Measurements from ENCODE around the gene ZNF296.

Gene ZNF296

DNA sequence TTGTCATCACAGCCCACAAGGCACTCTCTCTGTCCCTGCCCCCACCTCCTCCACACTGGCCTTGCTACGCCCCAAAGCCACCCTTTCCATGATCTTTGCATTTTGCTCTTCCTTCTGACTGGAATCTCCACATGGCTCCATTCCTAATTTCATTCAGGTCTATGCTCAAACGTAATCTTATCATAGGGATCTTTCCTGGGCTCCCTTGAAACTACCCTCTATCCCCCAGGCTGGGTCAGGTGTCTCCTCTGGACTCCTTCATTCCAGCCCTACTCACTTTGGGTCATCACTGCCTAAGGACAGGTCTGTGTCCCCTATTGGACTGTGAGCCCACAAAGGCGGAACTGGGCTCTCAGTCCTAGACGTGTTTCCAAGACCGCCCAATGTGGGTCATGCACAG is 5.9 kb upstream of the ZNF296 start:
- DNase-seq (ENCODE audit: low read depth) = no peak

DNA sequence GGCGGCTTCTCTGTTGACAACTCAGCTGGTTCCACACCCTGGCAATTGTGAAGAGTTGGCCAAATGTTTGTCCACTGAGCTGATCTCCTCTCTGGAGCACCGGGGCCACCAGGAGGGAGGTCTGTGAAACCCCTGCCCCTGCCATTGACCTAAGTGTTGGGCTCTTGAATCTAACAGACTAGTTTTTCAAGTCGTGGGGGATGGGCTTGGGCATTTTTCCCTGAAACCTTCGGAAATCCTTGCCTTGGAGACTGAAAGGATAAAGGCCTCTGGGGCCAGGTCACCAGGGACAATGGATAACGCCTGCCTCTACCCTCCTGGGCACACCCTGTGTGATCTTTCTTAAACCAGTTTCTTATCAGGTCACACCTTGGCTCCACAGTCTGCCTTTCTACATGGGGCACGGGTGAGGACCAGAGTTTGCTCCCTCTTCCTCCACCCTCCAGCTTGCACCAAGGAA is 3.7 kb upstream of the ZNF296 start:
- no peak for DNase-seq (ENCODE audit: low read depth)

DNA sequence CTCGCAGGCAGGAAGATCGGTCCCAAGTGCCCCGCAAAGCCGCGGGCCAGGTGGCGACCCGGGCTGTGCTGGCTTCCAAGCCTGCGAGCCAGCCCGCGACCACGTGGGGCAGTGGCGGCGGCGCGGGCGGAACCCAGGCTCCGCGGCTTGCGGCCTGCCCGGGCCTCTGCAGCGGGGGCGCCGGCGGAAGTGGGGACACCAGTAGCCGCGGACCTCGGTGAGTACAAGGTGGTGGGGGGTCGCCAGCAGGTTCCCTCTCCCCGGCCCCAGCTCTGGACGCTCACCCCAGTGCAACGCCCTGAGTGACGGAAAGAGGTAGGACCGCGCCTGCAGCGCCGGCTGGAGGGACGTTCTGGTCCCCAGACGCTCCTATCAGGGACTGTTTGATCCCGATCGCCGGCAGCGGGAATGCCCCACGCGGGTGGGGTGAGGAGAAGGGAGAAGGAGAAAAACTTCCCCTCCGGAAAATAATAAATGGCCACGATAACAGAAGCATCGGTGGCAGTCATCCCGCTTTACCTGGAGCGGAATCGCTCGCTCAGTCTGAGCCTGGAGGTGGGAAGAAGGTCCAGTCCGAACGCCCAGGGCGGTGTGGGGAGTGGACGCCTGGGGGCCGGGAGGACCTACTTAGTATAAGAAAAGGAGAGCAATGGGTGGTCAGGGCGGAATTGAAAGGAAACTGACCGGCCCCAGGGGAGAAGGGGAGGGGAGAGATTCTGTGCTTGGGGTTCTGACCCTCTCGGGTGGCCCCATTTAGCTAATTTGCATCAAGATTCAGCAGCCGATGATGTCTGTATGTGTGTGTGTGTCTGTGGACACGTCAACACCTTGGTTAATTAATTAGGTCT is 3.0 kb upstream of the ZNF296 start, which contains the start of gene GEMIN7:
GEMIN7 (plus strand) TSS at position 198 of the 848 bp plus-strand sequence. CDS start 10,855 bp downstream, outside the sequence.
- DNase-seq (ENCODE audit: low read depth) = peak; percentile 70

GRCh38 chr19:45078390-45079062 is 2.2 kb upstream of the ZNF296 start:
- no peak for DNase-seq (ENCODE audit: low read depth)

DNA sequence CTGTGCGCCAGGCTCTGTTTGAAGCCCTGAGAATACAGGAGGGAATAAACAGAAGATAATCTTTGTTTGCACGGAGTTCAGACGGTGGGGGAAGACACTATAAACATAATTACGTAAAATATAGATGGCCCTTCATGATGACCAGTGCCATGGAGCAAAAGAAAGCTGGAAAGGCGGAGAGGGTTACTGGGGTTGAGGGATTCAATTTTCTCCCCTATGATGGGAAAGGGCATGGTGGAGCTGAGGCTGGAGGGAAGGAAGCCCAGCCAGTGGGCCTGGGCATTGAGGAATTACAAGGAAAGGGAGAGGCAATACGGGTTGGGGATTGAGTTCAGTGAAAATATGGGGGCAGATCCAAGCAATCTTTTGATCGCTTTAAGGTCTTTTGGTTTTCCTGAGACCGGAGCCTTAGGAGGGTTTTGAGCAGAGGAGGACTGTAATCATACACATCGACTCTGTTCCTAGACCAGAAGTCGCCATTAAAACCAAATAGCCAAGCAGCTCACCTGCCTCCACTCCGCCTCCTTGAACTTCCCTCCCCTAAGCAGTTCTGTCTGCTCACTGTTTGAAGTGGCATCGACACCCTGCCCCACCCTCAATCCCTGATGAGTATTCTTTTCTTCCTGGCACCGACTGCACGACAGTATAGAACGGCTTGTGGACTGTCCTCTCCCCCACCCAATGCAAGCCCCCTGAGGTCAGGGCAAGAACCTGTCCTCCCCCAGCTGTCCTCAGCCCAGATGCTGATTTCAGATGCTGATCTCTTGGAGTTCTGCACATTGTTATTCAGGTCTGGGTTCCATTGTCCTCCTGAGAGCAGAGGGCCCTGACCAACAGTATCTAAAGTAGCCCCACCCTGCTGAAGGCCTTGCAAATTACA is 813 bp upstream of the ZNF296 start:
- no peak for DNase-seq (ENCODE audit: low read depth)

DNA sequence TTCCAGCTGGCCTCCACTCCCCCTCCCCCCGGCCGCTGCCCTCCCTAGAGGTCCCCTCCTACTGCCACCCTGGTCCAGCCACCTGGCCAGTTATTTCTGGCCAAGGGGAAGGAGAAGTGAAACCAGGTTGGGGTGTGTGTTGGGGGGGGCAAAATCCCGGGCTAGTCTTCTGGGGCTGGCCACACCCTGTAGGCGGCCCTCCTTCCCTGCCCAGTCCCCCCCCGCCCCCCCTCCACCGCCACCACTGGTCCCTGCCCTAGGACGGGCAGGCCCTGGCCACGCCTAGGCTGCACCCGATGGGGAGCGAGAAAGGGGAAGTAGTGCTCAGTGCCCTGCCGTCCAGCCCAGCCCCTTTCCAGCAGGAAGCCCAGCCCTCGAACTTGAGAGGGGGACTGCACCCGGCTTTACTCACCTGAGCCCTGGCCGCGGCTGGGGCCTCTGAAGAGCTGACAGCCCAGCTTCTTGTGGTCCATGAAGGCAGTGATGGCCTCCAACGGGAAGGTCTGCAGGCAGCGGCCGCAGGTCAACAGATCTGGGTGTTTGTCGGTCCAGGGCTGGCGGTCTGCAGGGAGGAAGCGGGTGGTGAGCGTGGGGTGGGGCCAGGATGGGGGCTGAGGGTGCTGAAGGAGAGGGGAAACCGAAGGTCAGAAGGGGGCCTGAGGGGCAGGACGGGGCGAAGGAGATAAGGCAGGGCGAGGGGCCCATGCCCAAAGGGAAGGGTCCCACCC is 813 bp downstream of the ZNF296 start:
- no peak for DNase-seq (ENCODE audit: low read depth)

DNA sequence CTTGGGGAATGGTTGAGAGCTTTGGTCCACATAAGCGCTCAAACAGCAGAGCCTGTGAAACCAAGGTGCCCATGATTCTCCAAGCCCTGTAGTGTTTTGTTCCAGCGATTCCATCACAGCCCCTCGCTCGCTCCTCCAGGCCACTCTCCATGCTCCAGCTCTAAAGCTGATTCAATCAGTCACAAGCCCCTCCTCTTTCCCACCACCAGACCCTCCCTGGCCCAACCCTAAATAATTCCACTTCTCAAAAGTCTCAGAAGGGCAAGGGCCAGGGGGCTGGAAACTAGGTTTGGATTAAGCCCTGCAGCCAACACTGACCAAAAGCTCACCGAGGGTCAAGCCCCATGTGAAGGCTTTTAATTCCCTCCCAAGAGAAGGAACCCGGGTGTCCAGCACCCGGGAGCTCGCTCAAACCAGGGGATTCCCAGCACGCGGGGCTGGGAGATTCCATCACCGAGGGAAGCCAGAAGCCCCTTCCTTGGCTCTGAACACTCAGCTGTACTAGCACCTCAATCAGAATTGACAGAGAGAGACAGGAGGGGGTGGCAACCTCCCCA is 1.5 kb downstream of the ZNF296 start:
- no peak for DNase-seq (ENCODE audit: low read depth)

- DNase-seq (ENCODE audit: low read depth) = no peak
Observed at GRCh38 chr19:45071969-45072790, 4.1 kb downstream of the ZNF296 start.

DNA sequence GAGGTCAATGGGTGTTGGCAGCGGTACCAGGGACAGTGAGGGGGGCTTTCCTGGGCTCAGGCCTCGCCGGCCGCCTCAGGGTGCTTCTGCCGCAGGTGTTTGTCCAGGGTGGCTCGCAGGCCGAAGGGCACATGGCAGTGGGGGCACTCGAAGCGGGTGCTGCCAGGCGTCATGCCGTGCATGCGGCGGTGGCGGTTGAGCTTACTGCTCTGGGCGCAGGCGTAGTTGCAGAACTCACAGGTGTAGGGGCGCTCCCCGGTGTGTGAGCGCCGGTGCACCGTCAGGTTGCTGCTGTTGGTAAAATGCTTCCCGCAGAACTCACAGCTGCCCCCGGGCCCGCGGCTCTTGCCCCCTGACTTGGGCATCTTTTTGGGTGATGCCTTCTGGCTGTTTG is 4.7 kb downstream of the ZNF296 start:
- no peak for DNase-seq (ENCODE audit: low read depth)

DNA sequence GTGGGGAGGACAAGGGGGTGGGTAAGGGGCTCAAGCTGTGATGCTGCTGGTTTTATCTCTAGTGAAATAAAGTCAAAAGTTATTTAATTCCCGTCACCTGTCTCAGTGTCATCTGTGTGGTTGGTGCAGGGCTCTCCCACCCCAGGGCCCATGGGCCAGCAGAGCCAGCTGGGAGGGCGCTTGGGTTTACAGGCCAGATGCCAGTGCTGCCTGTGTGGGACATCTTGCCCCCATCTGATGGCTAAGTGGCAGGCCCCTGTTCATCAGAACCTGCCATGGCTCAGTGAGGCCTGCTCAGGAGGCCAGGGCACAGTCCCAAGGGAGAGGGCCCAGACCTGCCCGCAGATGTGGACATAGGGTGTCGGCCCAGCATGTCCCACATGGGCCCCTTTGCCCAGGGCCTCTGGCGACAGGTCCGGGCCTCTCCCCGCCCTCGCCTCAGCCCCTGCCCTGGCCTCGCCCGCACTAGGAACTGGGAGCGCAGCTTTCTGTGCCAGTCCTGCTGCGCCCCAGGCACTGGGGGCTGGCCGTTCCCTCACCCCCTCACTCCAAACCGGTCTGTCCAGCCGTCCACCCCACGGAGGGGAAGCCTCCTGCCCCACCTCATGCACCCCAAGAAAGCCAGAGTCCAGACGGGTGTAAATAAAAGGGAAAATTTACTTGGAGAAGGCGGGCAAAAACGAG is 5.3 kb downstream of the ZNF296 start:
- DNase-seq (ENCODE audit: low read depth) = no peak

- DNase-seq (ENCODE audit: low read depth) = no peak
Observed at GRCh38 chr19:45070214-45070613, 6.1 kb downstream of the ZNF296 start.

GRCh38 chr19:45069056-45069455 is 7.2 kb downstream of the ZNF296 start:
- no peak for DNase-seq (ENCODE audit: low read depth)

DNA sequence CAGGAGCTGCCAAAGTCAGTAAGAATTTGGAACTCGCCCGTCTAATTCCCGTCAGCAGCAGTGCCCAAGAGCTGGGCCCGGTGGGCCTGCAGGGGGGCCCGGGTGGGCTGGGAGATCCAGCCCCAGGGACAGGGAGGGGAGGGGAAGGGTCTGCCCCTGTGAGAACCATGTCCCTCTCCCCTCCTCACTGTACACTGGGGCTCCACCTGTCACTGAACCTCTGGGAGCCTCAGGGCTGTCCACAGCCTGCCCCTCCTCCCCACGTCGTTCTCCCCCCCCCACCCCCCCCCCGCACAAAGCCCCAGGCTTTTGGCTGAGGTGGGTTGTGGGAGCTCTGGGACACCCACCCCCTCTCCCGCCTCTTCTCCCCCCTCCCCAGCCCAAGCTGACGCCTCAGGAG is 8.2 kb downstream of the ZNF296 start:
- no peak for DNase-seq (ENCODE audit: low read depth)

GRCh38 chr19:45066921-45067661 is 9.2 kb downstream of the ZNF296 start:
- DNase-seq (ENCODE audit: low read depth) = no peak

DNA sequence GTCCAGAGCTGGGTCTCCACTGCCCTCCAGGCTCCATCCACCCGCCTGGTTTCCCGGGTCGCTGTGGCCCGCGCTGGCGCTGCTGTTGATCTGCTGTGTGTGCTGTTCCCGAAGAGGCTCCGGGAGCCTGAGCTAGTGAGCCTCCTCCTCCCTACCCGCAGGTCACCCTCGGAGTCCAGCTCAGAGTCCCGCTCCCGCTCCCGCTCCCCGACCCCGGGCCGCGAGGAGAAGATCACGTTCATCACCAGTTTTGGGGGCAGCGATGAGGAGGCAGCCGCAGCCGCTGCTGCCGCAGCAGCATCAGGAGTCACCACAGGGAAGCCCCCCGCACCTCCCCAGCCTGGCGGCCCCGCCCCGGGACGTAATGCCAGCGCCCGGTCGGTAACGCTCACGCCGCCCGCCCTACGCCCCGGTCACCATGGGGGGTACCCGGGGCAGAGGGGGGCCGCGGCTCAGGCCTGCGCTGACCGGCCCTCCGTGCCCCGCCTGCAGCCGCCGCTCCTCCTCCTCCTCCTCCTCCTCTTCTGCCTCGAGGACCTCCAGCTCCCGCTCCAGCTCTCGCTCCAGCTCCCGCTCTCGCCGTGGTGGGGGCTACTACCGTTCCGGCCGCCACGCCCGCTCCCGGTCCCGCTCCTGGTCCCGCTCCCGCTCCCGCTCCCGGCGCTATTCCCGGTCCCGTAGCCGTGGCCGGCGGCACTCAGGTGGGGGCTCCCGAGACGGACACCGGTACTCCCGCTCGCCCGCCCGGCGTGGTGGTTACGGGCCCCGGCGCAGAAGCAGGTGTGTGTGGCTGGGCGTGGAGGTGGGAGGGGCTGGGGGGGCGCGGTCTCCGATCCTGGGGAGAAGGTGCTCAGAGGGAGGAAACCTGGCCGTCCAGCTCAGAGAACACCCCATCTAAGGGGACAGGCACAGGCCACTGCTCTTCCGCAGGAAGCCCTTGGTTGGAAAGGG is 12.2 kb downstream of the ZNF296 start:
- DNase-seq (ENCODE audit: low read depth) = no peak

DNA sequence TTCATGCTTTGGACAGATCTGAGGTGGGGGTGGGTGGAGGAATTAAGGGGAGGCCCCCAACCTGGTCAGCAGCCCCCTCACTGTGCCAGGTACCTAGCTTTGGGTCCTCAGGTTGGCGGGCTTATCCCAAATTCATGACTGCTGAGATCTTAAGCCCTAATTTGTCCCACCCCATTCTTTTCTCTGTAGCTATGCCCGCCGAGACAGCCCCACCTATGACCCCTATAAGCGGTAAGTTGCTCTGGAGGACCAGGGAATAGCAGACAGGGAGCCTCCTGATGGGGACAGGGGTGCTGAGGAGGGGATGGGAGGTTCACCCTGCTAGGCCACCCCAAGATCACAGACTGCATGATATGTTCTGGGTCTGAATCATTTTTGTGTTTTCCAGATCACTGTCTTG is 14.3 kb downstream of the ZNF296 start:
- no peak for DNase-seq (ENCODE audit: low read depth)

GRCh38 chr19:45059258-45059965 is 16.9 kb downstream of the ZNF296 start:
- DNase-seq (ENCODE audit: low read depth) = peak; percentile 73
